B cell (primary cell): ENCODE data around the gene CDH13. TPM values are rescaled to one million over a fixed set of nuclear protein-coding genes. Genes with fewer than 3 reads are reported as not detected.

Source experiments
- ATAC-seq: fragments of 200-7000 bp; cut with Tn5 transposase; one replicate; pipeline ENCODE4 v1.10.0; 2021; ENCODE audit warnings: low read depth, mild to moderate bottlenecking, moderate number of reproducible peaks, moderate library complexity
- CTCF ChIA-PET: fragments of 350-600 bp; sonication (Branson Sonifier 250); formaldehyde crosslinking; loops from one replicate; lab custom pipeline; 2021; ENCODE audit warnings: antibody characterized with exemption, inconsistent platforms; lab: Charles Lee
- POLR2A ChIA-PET: fragments of 350-600 bp; sonication (Branson Sonifier 250); formaldehyde crosslinking; loops from one replicate; lab custom pipeline; 2021; ENCODE audit warnings: antibody characterized with exemption; lab: Charles Lee
- DNase-seq: peaks from one replicate; pipeline ENCODE4 v3.0.0; 2013
- H2AFZ ChIP-seq: 2 replicates; pipeline ENCODE4 v1.6.1; 2012; ENCODE audit warnings: mild to moderate bottlenecking, low read depth, low read length; ENCODE audit not compliant: insufficient read depth, poor library complexity, severe bottlenecking
- H3K27ac ChIP-seq, 2 donors: 1 replicate in 1 of 2; 2 replicates in 1 of 2; pipeline ENCODE4 v1.5.1; 2012 to 2013; ENCODE audit warnings: low read length in 2 of 2, mild to moderate bottlenecking in 2 of 2, moderate library complexity in 1 of 2
- H3K27me3 ChIP-seq, 4 experiments: fragments of 200-600 bp in 1 of 4; sonication (generic) in 1 of 4; replicated peaks in 1 of 4; 1 replicate in 2 of 4; 2 replicates in 2 of 4; pipeline versions ENCODE4 v1.6.1 to v1.7.0; 2013 to 2016; ENCODE audit warnings: low read length in 3 of 4, mild to moderate bottlenecking in 2 of 4, mixed read lengths in 1 of 4, moderate library complexity in 1 of 4; ENCODE audit not compliant: insufficient read depth in 4 of 4, control insufficient read depth in 3 of 4; ENCODE audit errors: control extremely low read depth in 1 of 4
- H3K36me3 ChIP-seq, 2 experiments: replicated peaks in 1 of 2; 1 replicate in 1 of 2; 2 replicates in 1 of 2; pipeline versions ENCODE4 v1.6.1 to v1.7.1; 2013; ENCODE audit warnings: low read length in 1 of 2; ENCODE audit not compliant: insufficient read depth in 2 of 2, control insufficient read depth in 1 of 2; ENCODE audit errors: control extremely low read depth in 1 of 2, extremely low read depth in 1 of 2
- H3K4me1 ChIP-seq, 2 donors: fragments of 200-600 bp in 1 of 2; sonication (generic) in 1 of 2; 1 replicate in 1 of 2; 2 replicates in 1 of 2; pipeline versions ENCODE4 v1.5.1 to v1.6.1; 2013 to 2017; ENCODE audit warnings: low read length in 2 of 2; ENCODE audit not compliant: control insufficient read depth in 2 of 2, insufficient read depth in 2 of 2
- H3K4me2 ChIP-seq: replicated peaks from 2 replicates; pipeline ENCODE3; 2012; ENCODE audit warnings: mild to moderate bottlenecking, low read depth, low read length; ENCODE audit not compliant: poor library complexity, severe bottlenecking
- H3K4me3 ChIP-seq, 5 experiments: fragments of 200-600 bp in 1 of 5; sonication (generic) in 1 of 5; 1 replicate in 3 of 5; 2 replicates in 2 of 5; pipeline versions ENCODE4 v1.5.1 to v1.7.0; 2011 to 2016; ENCODE audit warnings: low read length in 4 of 5, mild to moderate bottlenecking in 4 of 5, low read depth in 2 of 5, control low read depth in 1 of 5, moderate library complexity in 1 of 5; ENCODE audit not compliant: insufficient read depth in 1 of 5; ENCODE audit errors: control extremely low read depth in 1 of 5, extremely low read depth in 1 of 5
- H3K79me2 ChIP-seq: fragments of 200-600 bp; sonication (generic); one replicate; pipeline ENCODE4 v1.6.0; 2016; ENCODE audit warnings: low read length; ENCODE audit not compliant: control insufficient read depth, insufficient read depth
- H3K9ac ChIP-seq: fragments of 200-600 bp; sonication (generic); 2 replicates; pipeline ENCODE4 v1.6.1; 2017; ENCODE audit warnings: mild to moderate bottlenecking, low read length, moderate library complexity
- H3K9me3 ChIP-seq, 3 donors: one replicate each; pipeline versions ENCODE4 v1.6.1 to v1.7.1; 2013; ENCODE audit warnings: low read length in 2 of 3; ENCODE audit not compliant: control insufficient read depth in 2 of 3, insufficient read depth in 1 of 3; ENCODE audit errors: control extremely low read depth in 1 of 3
- H4K20me1 ChIP-seq: 2 replicates; pipeline ENCODE4 v1.6.0; 2012; ENCODE audit warnings: mild to moderate bottlenecking, low read length; ENCODE audit not compliant: insufficient read depth, control insufficient read depth, poor library complexity, severe bottlenecking
- H3K27ac Mint-ChIP-seq: one replicate; pipeline ENCODE4 v1.8.0; 2021; ENCODE audit warnings: mixed read lengths
- H3K27me3 Mint-ChIP-seq: one replicate; pipeline ENCODE4 v1.8.0; 2021; ENCODE audit warnings: mixed read lengths
- H3K4me1 Mint-ChIP-seq: one replicate; pipeline ENCODE4 v1.8.0; 2021; ENCODE audit warnings: mixed read lengths
- H3K4me3 Mint-ChIP-seq: one replicate; pipeline ENCODE4 v1.8.0; 2021; ENCODE audit warnings: mixed read lengths
- H3K9me3 Mint-ChIP-seq: one replicate; pipeline ENCODE4 v1.8.0; 2022; ENCODE audit warnings: mixed read lengths; ENCODE audit not compliant: insufficient read depth
- CTCF ChIP-seq: fragments of 200-600 bp; IDR thresholded peaks from one replicate; pipeline ENCODE4 v1.8.0; 2022; ENCODE audit warnings: antibody characterized with exemption, mild to moderate bottlenecking
- EZH2 ChIP-seq: IDR thresholded peaks from 2 replicates; pipeline ENCODE4 v1.6.1; 2012; ENCODE audit warnings: borderline replicate concordance, low read depth, mild to moderate bottlenecking, moderate library complexity, low read length; ENCODE audit not compliant: insufficient read depth, poor library complexity, severe bottlenecking
- WGBS: methylation state at CpG from one replicate; pipeline ENCODE4 v1.1.5; 2013; ENCODE audit warnings: missing lambda C conversion rate; ENCODE audit not compliant: insufficient coverage; 5-methylcytosine and 5-hydroxymethylcytosine counted together
- intact Hi-C: fragments of 100-400 bp; cut with micrococcal nuclease; formaldehyde crosslinking; loops from one replicate; pipeline ENCODE4 v1.10.0; 2022
- polyA plus RNA-seq: library from polyadenylated mRNA; depleted of rRNA; stranded (reverse); fragments of >200 nt; gene quantifications from 2 replicates; pipeline ENCODE4 v1.2.3, GENCODE V29; 2012
- total RNA-seq, 2 donors: library from RNA; stranded (reverse); fragments of 120-200 nt in 1 of 2; gene quantifications; 1 replicate in 1 of 2; 2 replicates in 1 of 2; pipeline versions ENCODE4 v1.2.3 to v1.2.4, GENCODE V29; 2013 to 2022

The CDH13 gene
- total and polyA plus RNA-seq, 2 donors (not counting 1 experiment from before 2014, with no cell fraction given) = not detected

- peaks cover 8% of the 10 kb centered on the region for H3K9me3 Mint-ChIP-seq
- no peak overlapping the region for H3K4me3 Mint-ChIP-seq
Observed at GRCh38 chr16:83128041-83128440, 501.3 kb downstream of the CDH13 start.

GRCh38 chr16:83130039-83130438, 503.3 kb downstream of the CDH13 start:
- no peaks in the 10 kb centered on the region for H3K4me1 Mint-ChIP-seq

More at GRCh38 chr16:83128041-83128440, 501.3 kb downstream of the CDH13 start:
- H4K20me1 ChIP-seq = no peaks in the 10 kb centered on the region
- no peaks in the 10 kb centered on the region for H3K4me1 Mint-ChIP-seq
- no peak for ATAC-seq
- ChIA-PET CTCF (no interaction called here), POLR2A (no interaction called here)
- no peak for TF ChIP-seq CTCF
- no peak for TF ChIP-seq EZH2
- H3K9ac ChIP-seq = no peak overlapping the region
- no peak overlapping the region for H3K27ac Mint-ChIP-seq
- H3K79me2 ChIP-seq = no peaks in the 10 kb centered on the region
- 94% methylated on average over 5 of the region's 6 CpGs for WGBS
- no peaks in the 10 kb centered on the region for H3K36me3 ChIP-seq
- no peaks in the 10 kb centered on the region for H3K4me1 ChIP-seq
- H3K27me3 Mint-ChIP-seq = peaks cover 7% of the 10 kb centered on the region
- H3K4me3 ChIP-seq = no peak overlapping the region
- H2AFZ ChIP-seq = no peak overlapping the region
- H3K4me2 ChIP-seq = no peak overlapping the region
- intact Hi-C loops = no loop called here
- no peaks in the 10 kb centered on the region for H3K27me3 ChIP-seq
- DNase-seq = no peak
- peaks cover 0 to 10% (median 0%) of the 10 kb centered on the region in 3 donors for H3K9me3 ChIP-seq
- H3K27ac ChIP-seq = no peak overlapping the region

More at GRCh38 chr16:83130039-83130438, 503.3 kb downstream of the CDH13 start:
- H3K79me2 ChIP-seq = no peaks in the 10 kb centered on the region
- no peak overlapping the region for H2AFZ ChIP-seq
- H3K27me3 ChIP-seq = no peaks in the 10 kb centered on the region
- no peak overlapping the region for H3K4me3 ChIP-seq
- no peak overlapping the region for H3K4me3 Mint-ChIP-seq
- no peaks in the 10 kb centered on the region for H4K20me1 ChIP-seq
- no peaks in the 10 kb centered on the region for H3K4me1 ChIP-seq
- peaks cover 0 to 6% (median 0%) of the 10 kb centered on the region in 3 donors for H3K9me3 ChIP-seq
- ChIA-PET POLR2A (no interaction called here), CTCF (no interaction called here)
- no peak for ATAC-seq
- H3K4me2 ChIP-seq = no peak overlapping the region
- H3K27ac Mint-ChIP-seq = no peak overlapping the region
- no peaks in the 10 kb centered on the region for H3K36me3 ChIP-seq
- H3K27me3 Mint-ChIP-seq = peaks cover 7% of the 10 kb centered on the region
- no peak overlapping the region for H3K9ac ChIP-seq
- 92% methylated on average over 1 of the region's 3 CpGs for WGBS
- peaks cover 8% of the 10 kb centered on the region for H3K9me3 Mint-ChIP-seq
- no peak overlapping the region for H3K27ac ChIP-seq
- intact Hi-C loops = no loop called here
- TF ChIP-seq CTCF (no peak), EZH2 (no peak)
- DNase-seq = no peak
